ENCODE measurements around the gene HKDC1.

Gene HKDC1

DNA sequence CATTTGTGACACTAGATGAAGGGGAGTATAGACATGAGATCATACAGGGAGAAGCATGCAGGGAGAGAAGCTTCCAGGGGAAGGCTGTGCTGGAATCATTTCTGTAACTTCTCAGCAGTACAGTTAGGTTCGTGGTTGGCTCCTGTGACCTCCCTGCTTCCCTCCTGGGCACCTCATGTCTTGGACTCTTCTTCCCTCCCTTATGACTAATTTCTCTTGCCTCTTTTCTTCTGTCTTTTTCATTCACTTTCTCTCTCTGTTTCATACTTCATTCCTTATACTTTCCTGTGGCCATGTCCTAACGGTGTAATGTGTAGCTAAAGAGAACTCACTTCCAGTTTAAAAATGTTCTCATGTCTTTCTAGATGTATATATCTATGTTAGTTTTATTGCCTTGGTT, 19.1 kb upstream of the HKDC1 start:
- H3K36me3 ChIP-seq (ENCODE audit: control insufficient read depth in 1 of 2, insufficient read depth in 2 of 2, low read length in 2 of 2): peaks cover 43 to 68% of the 10 kb centered on the region in 2 donors

DNA sequence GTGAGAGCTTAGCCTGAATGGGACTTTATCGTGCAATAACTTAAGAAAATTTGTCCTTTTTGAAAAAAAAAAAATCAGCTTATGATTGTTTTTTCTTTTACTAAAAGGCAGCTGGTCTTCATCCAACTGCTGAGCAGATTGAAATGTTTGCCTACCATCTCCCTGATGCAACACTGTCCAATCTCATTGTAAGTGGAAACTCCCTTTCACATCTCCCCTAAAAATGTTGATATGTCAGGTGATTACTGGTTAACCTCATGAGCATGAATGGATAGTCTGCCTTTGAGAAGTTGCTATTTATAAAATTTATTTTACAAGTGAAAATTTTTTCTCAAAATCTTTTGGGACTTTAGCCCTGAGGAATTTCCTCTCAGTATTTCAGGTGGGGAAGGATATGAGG, 17.8 kb upstream of the HKDC1 start:
- H3K27ac ChIP-seq (ENCODE audit: low read length): no peak overlapping the region
- H3K4me3 ChIP-seq (ENCODE audit: low read depth in 1 of 2, low read length in 2 of 2): no peak overlapping the region
- H3K9me3 ChIP-seq (ENCODE audit: control insufficient read depth in 1 of 2, low read length in 2 of 2): no peaks in the 10 kb centered on the region
- no peaks in the 10 kb centered on the region for H3K27me3 ChIP-seq (ENCODE audit: low read depth, low read length)
- no peaks in the 10 kb centered on the region for H3K4me1 ChIP-seq (ENCODE audit: control insufficient read depth in 1 of 2, insufficient read depth in 2 of 2, low read length in 2 of 2)
- H3K36me3 ChIP-seq (ENCODE audit: control insufficient read depth in 1 of 2, insufficient read depth in 2 of 2, low read length in 2 of 2): peaks cover 46 to 71% of the 10 kb centered on the region in 2 donors

More for the DNA sequence above, 19.1 kb upstream of the HKDC1 start:
- Histone ChIP-seq H3K27ac (ENCODE audit: low read length) (no peak overlapping the region), H3K9me3 (ENCODE audit: control insufficient read depth in 1 of 2, low read length in 2 of 2) (no peaks in the 10 kb centered on the region), H3K4me3 (ENCODE audit: low read depth in 1 of 2, low read length in 2 of 2) (no peak overlapping the region), H3K27me3 (ENCODE audit: low read depth, low read length) (no peaks in the 10 kb centered on the region), H3K4me1 (ENCODE audit: control insufficient read depth in 1 of 2, insufficient read depth in 2 of 2, low read length in 2 of 2) (no peaks in the 10 kb centered on the region)

DNA sequence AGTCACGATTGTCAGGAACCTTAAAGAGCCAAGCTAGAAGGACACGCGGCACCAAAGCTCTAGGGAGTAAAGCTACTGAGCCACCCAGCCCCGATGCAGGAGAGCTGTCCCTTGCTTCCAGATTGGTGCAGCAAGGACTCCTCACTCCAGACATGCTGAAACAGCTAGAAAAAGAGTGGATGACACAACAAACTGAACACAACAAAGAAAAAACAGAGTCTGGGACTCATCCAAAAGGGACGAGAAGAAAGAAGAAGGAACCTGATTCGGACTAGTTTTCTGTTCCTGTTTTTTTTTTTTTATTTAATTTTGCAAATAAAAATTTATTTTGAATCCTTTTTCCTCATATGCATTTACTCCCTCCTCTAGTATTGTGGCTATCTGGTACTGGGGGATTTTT, 11.4 kb upstream of the HKDC1 start:
- Histone ChIP-seq H3K27me3 (ENCODE audit: low read depth, low read length) (no peaks in the 10 kb centered on the region), H3K4me1 (ENCODE audit: control insufficient read depth in 1 of 2, insufficient read depth in 2 of 2, low read length in 2 of 2) (no peaks in the 10 kb centered on the region), H3K9me3 (ENCODE audit: control insufficient read depth in 1 of 2, low read length in 2 of 2) (no peaks in the 10 kb centered on the region), H3K36me3 (ENCODE audit: control insufficient read depth in 1 of 2, insufficient read depth in 2 of 2, low read length in 2 of 2) (peaks cover 36 to 57% of the 10 kb centered on the region in 2 donors), H3K27ac (ENCODE audit: low read length) (no peak overlapping the region), H3K4me3 (ENCODE audit: low read depth in 1 of 2, low read length in 2 of 2) (no peak overlapping the region)

DNA sequence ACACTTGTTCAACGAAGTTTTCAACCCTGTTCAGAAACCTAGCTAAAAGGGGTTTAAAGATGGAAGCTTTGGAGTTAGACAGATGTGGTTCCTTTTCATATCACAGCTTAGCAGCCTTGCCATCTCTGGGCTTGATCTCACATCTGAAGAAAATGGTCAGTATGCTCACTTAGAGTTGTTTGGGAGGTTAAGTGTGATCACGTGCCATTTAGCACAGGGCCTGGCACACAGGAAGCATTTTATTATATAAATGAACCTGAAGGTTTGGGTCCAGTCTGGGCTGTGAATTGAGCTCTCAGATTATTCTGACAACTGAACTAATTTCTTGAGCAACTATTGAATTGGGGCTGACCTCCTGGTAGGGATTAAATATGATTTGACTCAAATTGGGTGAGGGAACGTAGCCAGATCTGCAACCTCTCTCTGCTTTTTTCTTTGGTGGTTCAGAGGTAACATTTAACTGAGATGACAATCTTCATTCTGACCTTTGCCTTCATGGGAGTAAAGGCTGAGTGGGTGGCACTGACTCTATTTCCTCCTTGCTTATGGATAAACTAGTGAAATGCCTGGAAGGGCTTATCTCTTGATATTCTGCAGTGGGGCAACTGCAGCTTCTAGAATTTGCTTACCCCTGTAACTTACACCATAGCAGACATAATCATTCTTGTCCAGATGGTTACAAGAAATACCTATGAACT, 10.2 kb upstream of the HKDC1 start:
- Histone ChIP-seq H3K27ac (ENCODE audit: low read length) (no peak overlapping the region), H3K4me3 (ENCODE audit: low read depth in 1 of 2, low read length in 2 of 2) (no peak overlapping the region), H3K36me3 (ENCODE audit: control insufficient read depth in 1 of 2, insufficient read depth in 2 of 2, low read length in 2 of 2) (peaks cover 30 to 48% of the 10 kb centered on the region in 2 donors), H3K27me3 (ENCODE audit: low read depth, low read length) (no peaks in the 10 kb centered on the region), H3K4me1 (ENCODE audit: control insufficient read depth in 1 of 2, insufficient read depth in 2 of 2, low read length in 2 of 2) (no peaks in the 10 kb centered on the region), H3K9me3 (ENCODE audit: control insufficient read depth in 1 of 2, low read length in 2 of 2) (no peaks in the 10 kb centered on the region)

DNA sequence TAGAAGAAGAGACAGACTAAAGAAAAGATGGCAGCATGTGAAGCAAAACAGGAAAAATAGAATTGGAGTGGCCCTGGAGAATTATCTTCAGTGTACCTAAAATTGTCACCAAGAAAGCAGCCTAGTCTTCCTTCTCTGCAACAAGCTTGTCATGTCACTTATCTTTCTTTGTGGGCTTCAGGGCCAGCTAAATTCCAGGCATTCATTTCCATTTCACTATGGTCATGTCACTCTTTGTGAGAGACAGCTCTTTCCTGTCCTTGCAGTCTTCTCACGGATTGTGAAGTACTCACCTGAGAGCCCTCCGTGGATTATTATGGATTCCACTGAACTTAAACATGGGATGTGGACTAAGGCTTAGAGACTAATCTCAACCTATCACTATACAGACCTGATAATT, 9.0 kb upstream of the HKDC1 start:
- H3K4me1 ChIP-seq (ENCODE audit: control insufficient read depth in 1 of 2, insufficient read depth in 2 of 2, low read length in 2 of 2): no peaks in the 10 kb centered on the region
- no peak overlapping the region for H3K4me3 ChIP-seq (ENCODE audit: low read depth in 1 of 2, low read length in 2 of 2)
- peaks cover 25 to 38% of the 10 kb centered on the region in 2 donors for H3K36me3 ChIP-seq (ENCODE audit: control insufficient read depth in 1 of 2, insufficient read depth in 2 of 2, low read length in 2 of 2)
- H3K27me3 ChIP-seq (ENCODE audit: low read depth, low read length): no peaks in the 10 kb centered on the region
- no peaks in the 10 kb centered on the region for H3K9me3 ChIP-seq (ENCODE audit: control insufficient read depth in 1 of 2, low read length in 2 of 2)
- no peak overlapping the region for H3K27ac ChIP-seq (ENCODE audit: low read length)

DNA sequence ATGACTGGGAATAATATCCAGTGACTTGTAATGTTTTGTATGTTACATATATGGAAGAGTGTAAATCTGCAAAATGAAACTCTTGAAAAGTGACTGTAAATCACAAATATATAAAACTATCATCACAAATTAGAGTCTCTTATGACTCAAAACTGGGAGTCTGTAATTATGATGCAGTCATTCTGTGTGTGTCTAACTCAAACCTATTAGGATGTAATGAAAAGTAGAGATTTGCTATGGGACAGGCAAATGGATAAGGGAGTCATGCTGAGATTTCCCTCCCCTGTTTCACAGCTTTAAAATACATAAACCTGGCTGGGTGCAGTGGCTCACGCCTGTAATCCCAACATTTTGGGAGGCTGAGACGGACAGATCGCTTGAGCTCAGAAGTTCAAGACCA, 8.6 kb upstream of the HKDC1 start:
- Histone ChIP-seq H3K9me3 (ENCODE audit: control insufficient read depth in 1 of 2, low read length in 2 of 2) (no peaks in the 10 kb centered on the region), H3K27ac (ENCODE audit: low read length) (no peak overlapping the region), H3K4me3 (ENCODE audit: low read depth in 1 of 2, low read length in 2 of 2) (no peak overlapping the region), H3K27me3 (ENCODE audit: low read depth, low read length) (no peaks in the 10 kb centered on the region), H3K4me1 (ENCODE audit: control insufficient read depth in 1 of 2, insufficient read depth in 2 of 2, low read length in 2 of 2) (no peaks in the 10 kb centered on the region), H3K36me3 (ENCODE audit: control insufficient read depth in 1 of 2, insufficient read depth in 2 of 2, low read length in 2 of 2) (peaks cover 21 to 34% of the 10 kb centered on the region in 2 donors)

DNA sequence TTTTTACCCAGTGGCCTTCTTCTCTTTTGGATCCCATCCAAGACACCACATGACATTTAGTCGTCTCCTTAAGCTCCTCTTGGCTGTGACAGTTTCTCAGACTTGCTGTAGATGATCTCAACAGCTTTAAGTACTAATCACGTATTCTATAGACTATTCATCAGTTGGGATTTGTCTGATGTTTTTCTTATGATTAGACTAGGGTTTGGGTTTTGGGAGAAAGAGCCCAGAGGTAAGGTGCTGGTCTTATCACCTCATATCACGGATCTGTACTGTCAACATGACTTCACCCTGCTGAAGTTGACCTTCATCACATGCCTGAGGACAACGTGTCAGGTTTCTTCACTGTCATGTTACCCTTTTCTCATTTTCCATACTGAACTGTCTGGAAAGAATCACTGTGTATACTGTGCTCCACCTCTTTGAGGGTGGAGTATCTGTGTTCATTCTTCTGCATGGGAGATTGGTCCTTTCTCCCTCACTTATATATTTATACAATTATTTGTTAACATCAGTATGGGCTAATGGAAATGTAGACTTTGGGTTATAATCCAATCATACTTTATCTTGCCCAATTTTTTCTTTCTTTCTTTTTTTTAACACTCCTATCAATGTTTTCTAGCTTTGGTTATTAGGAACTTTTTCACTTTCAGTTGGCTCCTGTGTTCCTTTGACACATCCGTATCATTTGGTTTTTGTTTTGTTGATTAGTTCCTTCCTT, 6.4 kb upstream of the HKDC1 start:
- no peaks in the 10 kb centered on the region for H3K4me1 ChIP-seq (ENCODE audit: control insufficient read depth in 1 of 2, insufficient read depth in 2 of 2, low read length in 2 of 2)
- no peaks in the 10 kb centered on the region for H3K9me3 ChIP-seq (ENCODE audit: control insufficient read depth in 1 of 2, low read length in 2 of 2)
- no peaks in the 10 kb centered on the region for H3K27me3 ChIP-seq (ENCODE audit: low read depth, low read length)
- no peak overlapping the region for H3K4me3 ChIP-seq (ENCODE audit: low read depth in 1 of 2, low read length in 2 of 2)
- H3K27ac ChIP-seq (ENCODE audit: low read length): no peak overlapping the region
- peaks cover 5 to 11% of the 10 kb centered on the region in 2 donors for H3K36me3 ChIP-seq (ENCODE audit: control insufficient read depth in 1 of 2, insufficient read depth in 2 of 2, low read length in 2 of 2)

DNA sequence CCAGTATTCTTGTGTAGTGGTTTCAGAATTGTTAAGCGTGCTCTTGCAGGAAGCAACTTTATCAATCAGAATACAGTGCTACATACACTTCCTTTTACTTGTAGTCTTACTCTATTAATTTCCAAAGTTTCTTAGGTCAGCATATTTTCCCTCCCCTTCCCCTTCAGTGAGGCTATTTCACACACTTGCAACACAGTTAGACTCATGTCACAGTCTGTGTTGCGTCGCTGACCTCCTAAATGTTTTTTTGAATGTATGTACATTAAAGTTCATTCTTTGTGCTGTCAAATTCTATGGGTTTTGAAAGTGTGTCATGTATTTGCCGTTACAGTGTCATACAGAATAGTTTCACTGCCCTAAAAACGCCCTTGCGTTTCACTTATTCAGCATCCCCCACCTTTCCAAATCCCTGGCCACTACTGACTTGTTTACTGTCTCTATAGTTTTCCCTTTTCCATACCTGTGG, 5.4 kb upstream of the HKDC1 start:
- Histone ChIP-seq H3K4me3 (ENCODE audit: low read depth in 1 of 2, low read length in 2 of 2) (no peak overlapping the region), H3K27me3 (ENCODE audit: low read depth, low read length) (no peaks in the 10 kb centered on the region), H3K27ac (ENCODE audit: low read length) (no peak overlapping the region), H3K9me3 (ENCODE audit: control insufficient read depth in 1 of 2, low read length in 2 of 2) (no peaks in the 10 kb centered on the region), H3K36me3 (ENCODE audit: control insufficient read depth in 1 of 2, insufficient read depth in 2 of 2, low read length in 2 of 2) (peaks cover 0 to 2% of the 10 kb centered on the region in 2 donors), H3K4me1 (ENCODE audit: control insufficient read depth in 1 of 2, insufficient read depth in 2 of 2, low read length in 2 of 2) (no peaks in the 10 kb centered on the region)

DNA sequence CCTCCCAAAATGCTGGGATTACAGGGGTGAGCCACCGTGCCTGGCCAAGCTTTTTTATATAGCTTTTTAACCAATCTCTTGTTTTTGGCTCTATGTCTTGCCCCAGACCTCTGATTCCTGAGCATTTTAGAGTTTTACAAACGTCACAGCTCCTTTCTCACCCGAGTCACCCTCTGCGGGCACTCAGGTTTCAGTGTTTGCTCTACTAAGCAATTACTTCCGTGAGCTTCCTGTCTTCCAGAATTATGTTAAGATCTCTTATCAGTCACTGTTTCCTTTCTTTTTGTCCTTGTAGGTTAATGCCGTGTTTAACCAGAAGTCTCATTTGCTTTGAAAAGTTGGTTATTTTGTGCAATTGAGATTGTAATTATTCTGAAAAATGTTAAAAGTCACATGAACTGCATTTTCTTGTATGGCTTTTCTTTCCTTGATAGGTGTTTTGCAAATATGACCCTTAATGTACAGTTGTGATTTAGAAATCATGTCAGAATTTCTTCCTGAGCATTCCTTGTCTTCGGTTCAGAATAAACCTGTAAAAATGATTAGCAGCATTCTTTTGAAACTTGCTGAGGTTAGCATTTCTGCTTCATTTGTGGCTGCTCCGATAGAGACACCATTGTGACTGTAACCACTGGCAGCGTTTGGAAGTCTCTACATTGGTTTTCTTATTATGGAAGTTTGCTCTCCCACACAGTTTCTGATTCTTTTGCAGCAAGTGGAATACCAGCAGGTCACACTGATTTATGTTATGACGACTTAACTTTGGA, 4.5 kb upstream of the HKDC1 start:
- Histone ChIP-seq H3K4me3 (ENCODE audit: low read depth in 1 of 2, low read length in 2 of 2) (no peak overlapping the region), H3K4me1 (ENCODE audit: control insufficient read depth in 1 of 2, insufficient read depth in 2 of 2, low read length in 2 of 2) (no peaks in the 10 kb centered on the region), H3K36me3 (ENCODE audit: control insufficient read depth in 1 of 2, insufficient read depth in 2 of 2, low read length in 2 of 2) (no peaks in the 10 kb centered on the region), H3K27ac (ENCODE audit: low read length) (no peak overlapping the region), H3K9me3 (ENCODE audit: control insufficient read depth in 1 of 2, low read length in 2 of 2) (no peaks in the 10 kb centered on the region), H3K27me3 (ENCODE audit: low read depth, low read length) (no peaks in the 10 kb centered on the region)

DNA sequence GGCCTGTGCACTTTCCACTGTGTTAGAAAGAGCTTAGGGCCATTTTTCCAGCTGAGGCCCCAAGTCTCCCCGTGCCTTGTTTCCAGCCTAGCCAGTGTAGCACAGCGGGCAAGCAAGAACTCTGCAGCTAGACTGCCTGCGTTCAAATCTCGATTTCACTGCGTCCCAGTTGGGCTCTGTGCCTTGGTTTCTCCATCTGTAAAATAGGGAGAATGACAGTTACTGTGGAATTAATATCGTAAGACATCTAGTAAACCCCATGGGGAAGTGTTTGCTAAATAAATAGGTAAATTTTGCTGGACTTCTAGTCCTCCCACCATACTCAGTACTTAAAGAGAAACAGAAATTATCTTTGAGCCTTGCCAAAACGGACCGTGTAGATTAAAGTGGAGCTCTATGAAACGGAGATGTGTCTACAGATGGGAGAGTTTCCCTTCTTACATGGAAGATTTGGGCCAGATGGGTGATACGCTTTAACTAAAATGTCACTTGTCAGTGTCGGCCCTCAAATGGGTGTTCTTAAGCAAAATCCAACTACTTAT, 3.5 kb upstream of the HKDC1 start:
- Histone ChIP-seq H3K4me3 (ENCODE audit: low read depth in 1 of 2, low read length in 2 of 2) (no peak overlapping the region), H3K9me3 (ENCODE audit: control insufficient read depth in 1 of 2, low read length in 2 of 2) (no peaks in the 10 kb centered on the region), H3K27ac (ENCODE audit: low read length) (no peak overlapping the region), H3K4me1 (ENCODE audit: control insufficient read depth in 1 of 2, insufficient read depth in 2 of 2, low read length in 2 of 2) (no peaks in the 10 kb centered on the region), H3K36me3 (ENCODE audit: control insufficient read depth in 1 of 2, insufficient read depth in 2 of 2, low read length in 2 of 2) (no peaks in the 10 kb centered on the region), H3K27me3 (ENCODE audit: low read depth, low read length) (no peaks in the 10 kb centered on the region)

DNA sequence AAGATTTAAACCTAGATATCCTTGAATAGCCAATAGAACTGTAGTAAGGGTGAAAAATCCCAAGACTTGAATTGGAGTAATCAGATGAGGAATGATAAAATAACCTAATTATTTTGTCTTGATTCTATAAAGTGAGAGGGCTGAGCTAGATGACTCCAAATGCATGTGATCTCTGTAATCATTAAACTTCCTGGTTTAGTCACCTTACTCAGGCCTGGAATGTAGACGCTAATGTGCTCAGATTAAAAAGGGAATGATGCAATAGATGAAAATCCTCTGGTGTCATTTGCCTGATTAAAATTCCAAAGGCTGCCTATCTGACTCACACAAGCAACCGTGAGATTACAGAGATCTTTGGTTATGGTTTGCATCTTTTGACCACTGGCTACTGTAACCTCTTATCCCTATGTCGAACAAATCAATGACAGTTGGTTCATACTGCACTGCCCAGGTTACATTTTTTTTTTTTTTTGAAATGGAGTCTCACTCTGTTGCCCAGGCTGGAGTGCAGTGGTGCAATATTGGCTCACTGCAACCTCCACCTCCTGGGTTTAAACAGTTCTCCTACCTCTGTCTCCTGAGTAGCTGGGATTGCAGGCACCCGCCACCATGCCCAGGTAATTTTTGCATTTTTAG, 2.9 kb upstream of the HKDC1 start:
- Histone ChIP-seq H3K27ac (ENCODE audit: low read length) (no peak overlapping the region), H3K27me3 (ENCODE audit: low read depth, low read length) (no peaks in the 10 kb centered on the region), H3K9me3 (ENCODE audit: control insufficient read depth in 1 of 2, low read length in 2 of 2) (no peaks in the 10 kb centered on the region), H3K36me3 (ENCODE audit: control insufficient read depth in 1 of 2, insufficient read depth in 2 of 2, low read length in 2 of 2) (no peaks in the 10 kb centered on the region), H3K4me3 (ENCODE audit: low read depth in 1 of 2, low read length in 2 of 2) (no peak overlapping the region), H3K4me1 (ENCODE audit: control insufficient read depth in 1 of 2, insufficient read depth in 2 of 2, low read length in 2 of 2) (no peaks in the 10 kb centered on the region)
